ENCODE measurements around the gene TRIM69. TPM values are rescaled to one million over a fixed set of nuclear protein-coding genes. Genes with fewer than 3 reads are reported as not detected.
A peak's percentile ranks its signal among the peaks of the same experiment; 100 is the strongest.

Gene TRIM69
- total RNA-seq, 1 donor from 2014 or later: 35.4 TPM

- intact Hi-C loops (cut with micrococcal nuclease): no loop called here
- H3K27ac Mint-ChIP-seq: no peak overlapping the region
- no peaks in the 10 kb centered on the region for H3K4me1 Mint-ChIP-seq
- peaks cover 8% of the 10 kb centered on the region for H3K27me3 Mint-ChIP-seq
- DNase-seq (no peak), ATAC-seq (ENCODE audit: low read depth) (peak; percentile 10)
- CTCF ChIA-PET: no interaction called here
- no peaks in the 10 kb centered on the region for H3K9me3 Mint-ChIP-seq
- POLR2A ChIA-PET: no interaction called here
- no peaks in the 10 kb centered on the region for H3K36me3 Mint-ChIP-seq (ENCODE audit: low read depth)
- no peak for TF ChIP-seq CTCF (IDR thresholded peaks at IDR 0.05)
- H3K4me3 Mint-ChIP-seq: no peak overlapping the region
These were observed 76.9 kb downstream of the TRIM69 start for GRCh38 chr15:44813231-44813630.

Other genes with a start within 250 kb of the TRIM69 start
- 78.9 and 88.4 TPM in 2 replicates for gene EIF3J, start 199.4 kb upstream of the TRIM69 start, total RNA-seq
- gene SPG11, start 72.9 kb upstream of the TRIM69 start, total RNA-seq: 132 and 161 TPM in 2 replicates
- gene PATL2, start 25.2 kb upstream of the TRIM69 start, total RNA-seq: 19.8 and 27.2 TPM in 2 replicates
- 3,396 and 3,707 TPM in 2 replicates for gene B2M, start 25.0 kb upstream of the TRIM69 start, total RNA-seq
- not detected in 2 replicates for gene TERB2, start 220.2 kb downstream of the TRIM69 start, total RNA-seq

Data from activated B cell treated with CpG ODN at 0.5 μM for 24 hours (primary cell).